Panc1 (cell line): ENCODE measurements around the gene POLE4. TPM values are rescaled to one million over a fixed set of nuclear protein-coding genes. Genes with fewer than 3 reads are reported as not detected.

Experiments used
- ATAC-seq: fragments of 200-7000 bp; cut with Tn5 transposase; 2 replicates; pipeline ENCODE4 v1.9.1; 2020; ENCODE audit warnings: mild to moderate bottlenecking, moderate library complexity
- BruUV-seq: library from RNA; stranded (reverse); fragments of 400-500 nt; replicated peaks from 2 replicates; lab custom pipeline; 2021; lab: Mats Ljungman, UMichigan
- CTCF ChIA-PET: fragments of 300-600 bp; sonication (Branson Sonifier 250); formaldehyde crosslinking; loops from one replicate; lab custom pipeline; 2022; ENCODE audit warnings: antibody characterized with exemption; lab: Charles Lee
- POLR2A ChIA-PET: fragments of 300-600 bp; sonication (Branson Sonifier 250); formaldehyde crosslinking; loops from one replicate; lab custom pipeline; 2022; ENCODE audit warnings: antibody characterized with exemption; lab: Charles Lee
- DNase-seq: peaks from one replicate; pipeline ENCODE4 v3.0.0-alpha.2; 2010; ENCODE audit warnings: low read depth, low spot score
- H3K27ac ChIP-seq: 2 replicates; pipeline ENCODE4 v1.5.1; 2011; ENCODE audit warnings: mild to moderate bottlenecking, low read length, inconsistent platforms
- H3K27me3 ChIP-seq: fragments of 200-500 bp; sonication (Bioruptor generic); 2 replicates; pipeline ENCODE4 v1.6.0; 2014; ENCODE audit warnings: low read length, inconsistent platforms; ENCODE audit not compliant: control insufficient read depth, insufficient read depth
- H3K36me3 ChIP-seq: fragments of 200-500 bp; sonication (Bioruptor generic); 2 replicates; pipeline ENCODE4 v1.5.1; 2014; ENCODE audit warnings: inconsistent platforms, mild to moderate bottlenecking, low read length, moderate library complexity; ENCODE audit not compliant: control insufficient read depth, insufficient read depth
- H3K4me1 ChIP-seq: 2 replicates; pipeline ENCODE4 v1.5.1; 2011; ENCODE audit warnings: inconsistent platforms, mild to moderate bottlenecking, low read length, moderate library complexity; ENCODE audit not compliant: control insufficient read depth, insufficient read depth
- H3K4me3 ChIP-seq, 2 experiments: 2 replicates each; pipeline ENCODE4 v1.5.1; 2011 to 2012; ENCODE audit warnings: low read depth in 2 of 2, low read length in 2 of 2, mild to moderate bottlenecking in 2 of 2, inconsistent platforms in 1 of 2, moderate library complexity in 1 of 2
- H3K9me3 ChIP-seq: fragments of 200-500 bp; sonication (Bioruptor generic); 2 replicates; pipeline ENCODE4 v1.5.1; 2014; ENCODE audit warnings: low read depth, mild to moderate bottlenecking, inconsistent platforms, low read length, moderate library complexity; ENCODE audit not compliant: control insufficient read depth, insufficient read depth
- CTCF ChIP-seq: fragments of 450-650 bp; IDR thresholded peaks from 2 replicates; pipeline ENCODE4 v1.5.1; 2017; ENCODE audit warnings: mild to moderate bottlenecking
- POLR2AphosphoS5 ChIP-seq: IDR thresholded peaks from 2 replicates; pipeline ENCODE4 v1.6.1; 2012; ENCODE audit warnings: mild to moderate bottlenecking, low read depth, low read length, moderate library complexity
- SIN3A ChIP-seq: IDR thresholded peaks from 2 replicates; pipeline ENCODE4 v1.6.1; 2012; ENCODE audit warnings: low read depth, mild to moderate bottlenecking, low read length, moderate library complexity, borderline replicate concordance; ENCODE audit not compliant: insufficient read depth
- TCF7L2 ChIP-seq: IDR thresholded peaks from 2 replicates; pipeline ENCODE4 v1.6.1; 2011; ENCODE audit warnings: mild to moderate bottlenecking, low read depth, low read length, inconsistent platforms
- in situ Hi-C: cut with HindIII; loops from 2 replicates; pipeline ENCODE4 v1.10.0; 2016; ENCODE audit warnings: low sequenced_read_pairs, low pct_unique_long_range_greater_than_20kb
- intact Hi-C: fragments of 100-400 bp; cut with micrococcal nuclease; formaldehyde crosslinking; loops from one replicate; pipeline ENCODE4 v1.10.0; 2022; ENCODE audit not compliant: unreplicated experiment
- total RNA-seq: library from RNA; stranded (reverse); gene quantifications from one replicate; pipeline ENCODE4 v1.2.1, GENCODE V29; 2021; ENCODE audit not compliant: unreplicated experiment
- TF ChIP-seq, protein P1 (sequence below), 2 experiments: IDR thresholded peaks; 2 replicates each; pipeline ENCODE4 v1.6.1; 2011 to 2012; ENCODE audit warnings: low read depth in 2 of 2, control low read depth in 1 of 2, low read length in 1 of 2, mild to moderate bottlenecking in 1 of 2, moderate library complexity in 1 of 2; ENCODE audit not compliant: insufficient read depth in 1 of 2

POLE4 gene
- total RNA-seq, 1 experiment from 2014 or later, result 103 TPM

GRCh38 chr2:74910245-74910644, 48.2 kb upstream of the POLE4 start:
- no peaks in the 10 kb centered on the region for H3K36me3 ChIP-seq
- no peak for DNase-seq
- H3K27ac ChIP-seq, result no peak overlapping the region
- POLR2A ChIA-PET, result no interaction called here
- TF ChIP-seq, protein P1, sequence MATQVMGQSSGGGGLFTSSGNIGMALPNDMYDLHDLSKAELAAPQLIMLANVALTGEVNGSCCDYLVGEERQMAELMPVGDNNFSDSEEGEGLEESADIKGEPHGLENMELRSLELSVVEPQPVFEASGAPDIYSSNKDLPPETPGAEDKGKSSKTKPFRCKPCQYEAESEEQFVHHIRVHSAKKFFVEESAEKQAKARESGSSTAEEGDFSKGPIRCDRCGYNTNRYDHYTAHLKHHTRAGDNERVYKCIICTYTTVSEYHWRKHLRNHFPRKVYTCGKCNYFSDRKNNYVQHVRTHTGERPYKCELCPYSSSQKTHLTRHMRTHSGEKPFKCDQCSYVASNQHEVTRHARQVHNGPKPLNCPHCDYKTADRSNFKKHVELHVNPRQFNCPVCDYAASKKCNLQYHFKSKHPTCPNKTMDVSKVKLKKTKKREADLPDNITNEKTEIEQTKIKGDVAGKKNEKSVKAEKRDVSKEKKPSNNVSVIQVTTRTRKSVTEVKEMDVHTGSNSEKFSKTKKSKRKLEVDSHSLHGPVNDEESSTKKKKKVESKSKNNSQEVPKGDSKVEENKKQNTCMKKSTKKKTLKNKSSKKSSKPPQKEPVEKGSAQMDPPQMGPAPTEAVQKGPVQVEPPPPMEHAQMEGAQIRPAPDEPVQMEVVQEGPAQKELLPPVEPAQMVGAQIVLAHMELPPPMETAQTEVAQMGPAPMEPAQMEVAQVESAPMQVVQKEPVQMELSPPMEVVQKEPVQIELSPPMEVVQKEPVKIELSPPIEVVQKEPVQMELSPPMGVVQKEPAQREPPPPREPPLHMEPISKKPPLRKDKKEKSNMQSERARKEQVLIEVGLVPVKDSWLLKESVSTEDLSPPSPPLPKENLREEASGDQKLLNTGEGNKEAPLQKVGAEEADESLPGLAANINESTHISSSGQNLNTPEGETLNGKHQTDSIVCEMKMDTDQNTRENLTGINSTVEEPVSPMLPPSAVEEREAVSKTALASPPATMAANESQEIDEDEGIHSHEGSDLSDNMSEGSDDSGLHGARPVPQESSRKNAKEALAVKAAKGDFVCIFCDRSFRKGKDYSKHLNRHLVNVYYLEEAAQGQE (IDR thresholded peaks at IDR 0.05; ENCODE audit: insufficient read depth in 1 of 2, low read depth in 2 of 2, low read length in 1 of 2), result no peak
- TF ChIP-seq POLR2AphosphoS5, result no peak
- no peak for TF ChIP-seq TCF7L2
- no peak for TF ChIP-seq SIN3A
- no peak for TF ChIP-seq CTCF
- no peaks in the 10 kb centered on the region for H3K9me3 ChIP-seq
- H3K4me3 ChIP-seq, result no peak overlapping the region
- ATAC-seq, result no peak
- H3K27me3 ChIP-seq, result no peaks in the 10 kb centered on the region
- H3K4me1 ChIP-seq, result no peaks in the 10 kb centered on the region
- CTCF ChIA-PET, result interaction anchor here (0.7 kb wide), 1 partner anchor 9 kb away, joined by 3 read pairs; no protein-coding TSS in a partner anchor
- BruUV-seq, result no TSS peak
- in situ Hi-C loops (no loop called here), intact Hi-C loops (loop anchor here (10.0 kb wide), 1 partner anchor 145 kb away; no protein-coding TSS in a partner anchor)

DNA sequence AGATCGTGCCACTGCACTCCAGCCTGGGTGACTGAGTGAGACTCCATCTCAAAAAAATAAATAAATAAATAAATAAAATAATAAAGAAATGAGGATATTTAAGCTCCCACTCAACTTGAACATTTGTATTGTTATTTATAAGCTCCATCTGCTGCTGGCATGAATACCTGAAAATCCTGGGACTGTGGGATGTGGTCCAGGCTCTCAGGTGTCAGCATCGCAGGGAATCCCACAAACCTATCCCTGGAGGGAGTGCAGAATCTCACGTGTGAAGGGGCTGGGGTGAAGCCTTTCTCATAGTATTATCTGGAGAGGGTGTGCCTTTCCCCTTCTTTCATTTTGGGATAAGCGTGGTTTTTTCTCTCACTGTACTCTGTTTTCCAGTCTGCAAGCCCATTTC, 47.4 kb upstream of the POLE4 start:
- DNase-seq (no peak), ATAC-seq (no peak)
- TF ChIP-seq SIN3A, result no peak
- TF ChIP-seq POLR2AphosphoS5, result no peak
- CTCF ChIA-PET, result no interaction called here
- in situ Hi-C loops (no loop called here), intact Hi-C loops (loop anchor here (10.0 kb wide), 1 partner anchor 144 kb away; no protein-coding TSS in a partner anchor)
- H3K27ac ChIP-seq, result no peak overlapping the region
- H3K4me3 ChIP-seq, result no peak overlapping the region
- H3K36me3 ChIP-seq, result no peaks in the 10 kb centered on the region
- no peaks in the 10 kb centered on the region for H3K4me1 ChIP-seq
- no peaks in the 10 kb centered on the region for H3K27me3 ChIP-seq
- no TSS peak for BruUV-seq
- POLR2A ChIA-PET, result no interaction called here
- no peaks in the 10 kb centered on the region for H3K9me3 ChIP-seq

DNA sequence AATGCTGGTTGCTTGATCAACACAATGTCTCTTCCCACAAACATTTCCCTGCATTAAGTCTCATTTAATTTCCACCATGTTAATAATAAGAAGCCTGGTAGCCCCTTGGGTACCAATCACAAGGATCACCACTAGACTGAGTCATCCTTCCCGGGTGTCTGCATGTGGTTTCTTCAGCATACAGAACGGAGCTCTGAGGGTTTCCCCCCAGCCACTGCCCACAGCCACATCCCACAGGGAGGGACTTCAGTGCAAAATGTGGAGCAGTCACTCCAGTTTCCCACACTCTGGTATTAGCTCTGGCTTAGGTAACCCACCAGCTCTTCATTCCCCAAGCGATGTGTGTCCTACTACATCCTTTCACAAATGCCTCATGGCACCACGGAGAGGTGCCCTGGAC, 42.7 kb upstream of the POLE4 start:
- Histone ChIP-seq H3K27me3 (no peaks in the 10 kb centered on the region), H3K36me3 (no peaks in the 10 kb centered on the region), H3K4me3 (no peak overlapping the region), H3K27ac (no peak overlapping the region), H3K9me3 (no peaks in the 10 kb centered on the region), H3K4me1 (no peaks in the 10 kb centered on the region)
- ATAC-seq, result no peak
- DNase-seq, result no peak
- intact Hi-C loops (loop anchor here (10.0 kb wide), 1 partner anchor 139 kb away; no protein-coding TSS in a partner anchor), in situ Hi-C loops (no loop called here)
- no peak for TF ChIP-seq SIN3A
- TF ChIP-seq CTCF, result no peak
- TF ChIP-seq, protein P1 (IDR thresholded peaks at IDR 0.05; ENCODE audit: insufficient read depth in 1 of 2, low read depth in 2 of 2, low read length in 1 of 2), result no peak
- no peak for TF ChIP-seq TCF7L2
- no peak for TF ChIP-seq POLR2AphosphoS5
- no TSS peak for BruUV-seq
- ChIA-PET POLR2A (no interaction called here), CTCF (no interaction called here)
